Iris pigment epithelial cell (primary cell): ENCODE data around the gene PTPRD.
"Not testable (repeated sequence)": the region's sequence is repeated elsewhere in the genome, so short reads cannot be mapped to it uniquely, and the experiment has no call there.

ENCODE experiments used
- DNase-seq: peaks from one replicate; pipeline ENCODE4 v3.0.0-alpha.2; 2011; ENCODE audit warnings: low read depth

PTPRD gene

DNA sequence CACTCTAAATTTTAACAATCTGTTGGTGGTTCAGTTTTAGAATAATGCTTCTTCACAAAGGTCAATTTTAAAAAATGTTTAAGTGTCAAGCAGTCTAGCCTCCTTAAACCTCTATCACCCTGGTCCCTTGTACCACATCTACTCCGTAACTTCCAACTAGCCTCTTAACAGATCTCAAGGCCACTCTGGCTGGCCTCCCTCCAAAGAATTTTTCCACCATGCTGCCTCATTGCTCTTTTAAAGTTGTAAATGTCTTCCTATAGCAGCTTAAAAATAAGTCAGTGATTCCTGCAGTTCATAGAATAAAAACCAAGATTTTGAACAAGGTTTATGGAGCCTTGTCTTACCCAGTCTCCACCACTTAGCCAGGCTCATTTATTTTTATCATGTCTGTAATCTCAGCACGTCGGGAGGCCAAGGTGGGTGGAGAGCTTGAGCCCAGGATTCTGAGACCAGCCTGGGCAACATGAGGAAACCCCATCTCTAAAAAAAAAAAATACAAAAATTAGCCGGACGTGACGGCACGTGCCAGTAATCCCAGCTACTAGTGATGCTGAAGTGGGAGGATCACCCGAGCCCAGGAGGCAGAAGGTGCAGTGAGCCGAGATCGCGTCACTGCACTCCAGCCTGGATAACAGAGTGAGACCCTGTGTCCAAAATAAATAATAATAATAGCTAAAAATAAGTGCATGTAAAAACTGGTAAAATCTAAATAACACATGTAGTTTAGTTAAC is 1888.4 kb downstream of the PTPRD start:
- no peak for DNase-seq

DNA sequence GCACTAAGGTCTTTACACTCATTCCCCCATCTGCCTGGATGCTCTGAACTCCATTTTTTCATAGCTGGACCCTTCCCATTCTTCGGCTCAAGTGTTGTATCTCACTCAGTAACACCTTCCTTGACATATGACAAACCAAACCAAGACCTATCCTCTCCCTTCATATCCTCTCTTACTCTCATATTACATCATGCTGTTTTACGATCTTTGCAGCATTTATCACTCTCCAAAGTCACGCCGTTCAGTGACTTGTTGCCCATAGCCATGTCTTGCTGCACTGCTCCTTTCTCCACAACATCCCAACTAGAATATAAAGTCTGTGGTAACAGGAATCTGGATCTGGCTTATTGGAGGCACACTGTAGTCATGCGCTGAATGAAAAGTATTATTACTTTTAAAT is 1889.6 kb downstream of the PTPRD start:
- DNase-seq = no peak

DNA sequence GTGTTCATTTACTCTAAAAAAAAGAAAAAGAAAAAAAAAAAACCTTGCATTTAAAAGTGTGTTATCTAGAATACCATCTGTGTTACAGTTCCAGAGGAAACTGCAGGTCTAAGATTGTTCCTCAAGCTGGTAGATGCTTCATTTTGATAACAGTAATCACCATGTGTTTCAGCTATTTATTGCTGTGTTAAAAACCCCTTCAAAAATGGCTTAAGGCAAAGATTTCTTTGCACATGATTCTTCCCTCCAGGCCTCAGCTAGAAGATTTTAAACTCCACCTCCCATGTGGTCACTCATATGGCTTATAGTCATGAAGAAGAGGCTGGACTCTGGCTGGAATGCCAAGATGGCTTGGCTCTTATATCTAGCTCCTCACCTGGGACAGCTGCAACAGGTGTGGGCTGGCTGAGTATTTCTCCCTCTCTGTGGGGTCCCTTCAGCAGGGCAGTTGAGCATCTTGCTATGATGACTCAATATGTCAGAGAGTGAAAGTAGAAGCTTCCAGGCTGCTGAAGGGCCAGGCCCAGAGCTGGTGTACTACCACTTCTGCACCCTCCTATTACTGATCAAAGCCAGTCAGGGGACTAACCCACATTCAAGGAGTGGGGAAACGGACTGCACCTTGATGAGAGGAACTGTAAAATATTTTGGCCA is 1892.8 kb downstream of the PTPRD start:
- DNase-seq = no peak

DNA sequence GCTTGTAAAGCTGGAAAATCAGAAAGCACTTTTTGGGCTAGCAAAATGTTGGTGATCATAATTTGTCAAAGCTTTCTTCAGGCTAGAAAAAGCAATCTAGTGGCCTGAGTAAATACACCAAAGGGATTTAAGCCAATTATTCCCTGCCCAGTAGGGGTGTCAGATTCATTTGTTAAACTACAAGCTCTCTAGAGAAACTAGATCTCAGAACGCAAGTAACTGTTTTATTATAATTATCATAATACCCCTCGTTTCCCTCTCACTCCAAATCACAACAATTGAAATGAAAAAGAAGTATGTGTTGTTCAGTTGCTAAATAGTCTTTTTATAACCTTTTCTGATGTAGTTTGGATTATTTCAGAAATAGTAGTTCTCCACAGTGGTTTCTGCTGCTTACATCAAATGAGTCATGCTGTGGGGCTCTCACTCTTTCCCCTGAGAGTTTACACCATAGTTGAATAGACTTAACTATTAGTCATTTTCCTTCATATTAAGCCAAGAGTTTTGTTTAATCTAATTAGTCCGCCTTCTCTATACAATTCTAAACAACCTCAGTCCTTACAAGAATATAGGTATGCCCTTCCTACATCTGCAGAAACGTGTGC is 1894.6 kb downstream of the PTPRD start:
- DNase-seq = peak; percentile 30

DNA sequence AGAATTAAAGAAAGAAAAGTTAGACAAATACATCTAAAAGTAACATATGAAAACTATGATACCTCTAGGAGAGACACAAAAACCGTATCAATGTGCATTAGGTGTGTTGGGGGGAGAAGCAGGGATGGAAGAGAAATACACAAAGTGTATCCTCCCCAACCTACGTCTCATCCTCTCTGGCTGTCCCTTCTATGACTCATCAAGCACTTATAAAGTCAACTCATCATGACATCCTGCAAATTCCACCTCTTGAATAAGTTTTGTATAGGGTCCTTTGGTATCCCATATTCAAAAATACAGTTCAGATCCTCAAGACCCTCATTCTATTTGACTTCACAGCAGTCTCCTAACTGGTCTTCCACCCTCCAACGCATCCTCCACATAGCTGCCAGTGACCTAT is 1895.7 kb downstream of the PTPRD start:
- DNase-seq = no peak

DNA sequence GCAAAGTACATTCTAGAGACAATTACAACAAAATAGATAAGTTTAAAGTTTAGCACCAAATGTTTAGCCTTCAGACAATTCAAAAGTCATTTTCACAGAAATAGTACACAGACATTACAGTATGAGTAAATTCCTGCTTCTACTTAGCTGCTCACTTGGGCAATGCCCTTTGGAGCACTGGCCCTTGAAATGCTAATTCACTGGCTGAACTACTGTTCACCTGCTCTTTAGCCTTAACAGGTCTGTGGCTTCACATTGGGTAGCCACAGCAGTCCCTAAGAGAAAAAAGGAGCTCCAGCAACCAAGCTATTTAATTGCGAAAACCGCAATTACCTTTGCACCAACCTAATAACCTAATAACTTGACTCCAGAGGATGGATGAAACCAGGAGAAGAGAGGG is 1897.0 kb downstream of the PTPRD start:
- no peak for DNase-seq

DNA sequence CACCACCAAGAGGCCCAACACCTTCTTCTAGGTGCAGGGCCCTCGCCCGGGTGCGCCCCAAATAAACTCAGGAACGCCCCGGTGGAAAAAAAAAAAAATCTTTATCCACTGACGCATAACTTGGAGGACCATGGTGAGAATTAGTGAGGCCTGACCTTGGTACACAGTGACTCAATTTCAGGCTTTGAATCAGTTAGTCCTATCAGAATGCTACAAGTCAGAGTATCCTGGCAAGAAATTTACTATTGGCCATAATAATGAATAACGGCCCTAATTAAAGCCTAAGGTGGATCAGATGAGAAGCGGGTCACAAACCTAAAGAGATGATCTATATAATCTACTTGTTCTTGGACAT is 1899.0 kb downstream of the PTPRD start:
- no peak for DNase-seq

DNA sequence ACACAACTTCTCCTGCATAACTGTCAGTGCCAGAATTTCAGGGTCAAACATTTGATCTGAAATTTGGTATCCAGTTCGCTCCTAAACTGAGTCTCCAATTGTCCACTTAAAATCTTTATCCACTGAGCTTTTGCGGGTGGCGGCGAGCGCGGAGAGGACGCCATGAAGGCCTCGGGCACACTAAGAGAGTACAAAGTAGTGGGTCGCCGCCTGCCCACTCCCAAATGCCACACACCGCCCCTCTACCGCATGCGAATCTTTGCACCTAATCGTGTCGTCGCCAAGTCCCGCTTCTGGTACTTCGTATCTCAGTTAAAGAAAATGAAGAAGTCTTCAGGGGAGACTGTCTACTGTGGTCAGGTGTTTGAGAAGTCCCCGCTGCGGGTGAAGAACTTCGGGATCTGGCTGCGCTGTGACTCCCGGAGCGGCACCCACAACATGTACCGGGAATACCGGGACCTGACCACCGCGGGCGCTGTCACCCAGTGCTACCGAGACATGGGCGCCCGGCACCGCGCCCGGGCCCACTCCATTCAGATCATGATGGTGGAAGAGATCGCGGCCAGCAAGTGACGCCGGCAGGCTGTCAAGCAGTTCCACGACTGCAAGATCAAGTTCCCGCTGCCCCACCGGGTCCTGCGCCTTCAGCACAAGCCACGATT is 1899.5 kb downstream of the PTPRD start:
- no peak for DNase-seq

DNA sequence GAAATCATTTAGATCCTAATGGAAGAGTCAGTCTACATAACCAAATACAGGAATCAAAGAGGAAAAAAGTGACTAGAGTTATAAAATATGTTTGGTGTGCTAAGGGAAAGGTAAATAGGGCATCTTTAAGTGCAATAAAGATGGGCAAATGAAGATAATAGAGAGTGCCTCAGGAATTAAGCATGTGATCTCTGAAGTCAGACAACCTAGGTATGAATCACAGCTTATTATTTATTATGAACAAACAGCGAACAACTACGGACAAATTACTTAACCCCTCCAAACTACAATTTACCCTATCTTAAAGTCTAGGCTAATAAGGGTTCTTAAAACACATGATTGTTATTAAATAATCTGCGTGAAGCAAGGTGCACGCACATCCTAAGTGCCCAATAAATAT is 1903.1 kb downstream of the PTPRD start:
- no peak for DNase-seq

DNA sequence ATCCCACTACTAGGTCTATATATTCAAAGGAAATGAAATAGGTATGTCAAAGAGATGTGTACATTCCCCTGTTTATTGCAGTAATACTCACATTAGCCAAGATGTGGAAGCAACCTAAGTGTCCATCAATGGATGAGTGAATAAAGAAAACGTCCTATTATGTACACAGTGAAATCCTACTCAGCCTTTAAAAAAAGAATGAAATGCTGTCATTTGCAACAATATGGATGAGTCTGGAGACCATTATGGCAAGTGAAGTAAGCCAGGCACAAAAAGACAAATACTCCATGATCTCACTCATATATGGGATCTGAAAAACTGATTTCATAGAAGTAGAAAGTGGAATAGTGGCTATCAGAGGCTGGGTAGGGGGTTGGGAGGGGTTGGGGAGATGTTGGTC is 1904.1 kb downstream of the PTPRD start:
- DNase-seq = no peak

DNA sequence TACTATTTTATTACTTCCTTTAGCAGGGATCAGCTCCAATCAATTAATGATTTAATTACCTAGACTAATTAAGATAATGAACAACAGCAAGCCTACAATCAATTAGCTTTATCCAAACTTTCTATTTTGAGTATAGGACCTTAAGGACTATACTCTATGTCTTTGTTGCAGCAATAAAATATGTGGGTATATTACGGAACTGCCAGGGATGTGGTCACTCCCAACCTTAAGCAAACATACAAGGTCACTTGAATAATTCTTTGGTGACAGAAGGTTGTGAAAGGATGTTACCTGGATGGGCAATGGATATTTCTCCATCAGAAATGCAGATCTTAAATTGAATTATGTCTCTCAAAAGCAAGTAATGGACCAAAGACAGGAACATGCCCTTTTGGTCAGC is 1905.8 kb downstream of the PTPRD start:
- no peak for DNase-seq

DNA sequence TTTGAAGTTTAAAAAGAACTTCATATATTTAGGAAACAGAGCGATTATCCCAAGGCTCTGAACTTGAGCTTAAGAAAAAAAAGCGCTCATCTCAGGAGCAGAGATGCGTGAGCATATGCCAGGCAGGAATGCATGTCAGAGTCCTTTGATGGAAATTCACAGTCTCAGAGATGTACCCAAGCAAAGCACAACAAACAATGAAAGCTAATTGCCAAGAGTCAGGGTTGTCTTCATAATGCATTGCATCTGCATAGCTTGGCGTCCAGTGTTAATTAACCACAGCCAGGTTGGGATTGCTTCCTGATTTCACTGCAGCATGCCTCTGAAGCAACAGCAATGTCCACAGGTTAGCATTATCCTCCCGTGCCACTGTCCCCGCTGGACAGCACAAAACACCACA is 1906.3 kb downstream of the PTPRD start:
- no peak for DNase-seq

DNA sequence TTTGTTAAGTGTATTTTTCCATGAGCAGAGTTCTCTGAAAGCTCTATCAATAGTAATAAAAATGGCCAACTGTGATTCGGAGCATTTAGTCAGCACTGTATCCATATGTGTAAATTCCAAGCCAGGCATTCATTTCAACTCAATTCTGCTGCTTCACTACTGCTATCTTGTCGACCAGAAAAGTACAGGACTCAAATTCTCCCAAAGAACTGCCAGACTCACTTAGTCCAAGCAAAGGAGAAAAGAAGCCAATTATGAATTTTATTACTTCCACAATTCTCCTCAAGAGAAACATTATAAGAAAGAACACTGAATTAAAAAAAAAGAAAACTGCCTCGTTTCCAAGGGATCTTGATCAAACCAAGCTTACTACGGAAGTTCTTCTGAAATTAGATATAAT is 1906.9 kb downstream of the PTPRD start:
- DNase-seq = no peak

DNA sequence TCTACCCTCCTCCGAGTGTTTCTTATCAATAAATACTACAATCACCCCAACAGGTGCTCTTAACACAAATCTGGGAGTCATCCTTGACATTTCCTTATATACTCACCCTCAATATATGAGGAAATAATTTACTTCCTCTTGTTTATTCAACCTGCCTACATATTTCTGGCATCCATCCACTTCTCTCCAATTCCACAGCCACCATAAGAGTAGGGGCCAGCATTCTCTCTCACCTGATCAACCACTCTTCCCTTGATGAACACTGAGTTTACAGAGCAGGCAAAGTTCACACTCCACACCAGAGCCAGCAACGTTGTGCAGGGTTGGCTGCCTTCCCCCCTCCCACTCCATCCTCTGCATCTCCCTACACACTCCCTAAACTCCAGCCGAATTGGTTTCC is 1908.9 kb downstream of the PTPRD start:
- DNase-seq = no peak

DNA sequence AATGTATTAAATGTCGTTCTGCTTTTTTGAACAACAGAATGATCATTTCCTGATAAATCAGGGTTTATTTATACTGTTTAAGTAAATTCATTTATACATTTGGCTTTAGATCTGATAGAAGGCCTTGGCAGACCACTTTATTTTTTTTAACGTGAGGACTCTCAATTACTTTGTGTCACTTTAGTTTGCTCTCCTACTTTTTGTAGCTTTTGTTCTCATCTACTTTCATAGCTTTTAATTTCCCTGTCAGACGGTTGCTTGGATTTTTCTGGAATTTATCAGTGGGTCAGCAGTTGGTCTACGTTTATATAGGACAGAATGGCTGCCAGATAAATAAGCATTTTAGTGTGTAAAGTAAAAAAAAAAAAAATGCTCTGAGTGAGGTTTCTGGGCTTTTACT is 1910.9 kb downstream of the PTPRD start:
- no peak for DNase-seq

DNA sequence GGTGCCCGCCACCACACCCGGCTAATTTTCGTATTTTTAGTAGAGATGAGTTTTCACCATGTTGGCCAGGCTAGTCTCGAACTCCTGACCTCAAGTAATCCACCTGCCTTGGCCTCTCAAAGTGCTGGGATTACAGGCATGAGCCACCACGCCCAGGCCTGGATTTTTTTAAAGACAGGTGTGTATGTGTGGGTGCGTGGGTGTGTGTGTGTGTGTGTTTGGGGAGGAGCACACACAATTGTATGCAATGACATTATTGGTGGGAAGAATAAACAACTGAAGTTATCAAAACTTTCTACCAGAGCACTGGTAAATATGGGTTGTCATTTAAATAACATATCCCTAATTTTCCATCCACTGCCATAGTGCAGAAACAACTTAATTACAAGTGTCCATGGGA is 1915.2 kb downstream of the PTPRD start:
- not testable (repeated sequence) for DNase-seq

DNA sequence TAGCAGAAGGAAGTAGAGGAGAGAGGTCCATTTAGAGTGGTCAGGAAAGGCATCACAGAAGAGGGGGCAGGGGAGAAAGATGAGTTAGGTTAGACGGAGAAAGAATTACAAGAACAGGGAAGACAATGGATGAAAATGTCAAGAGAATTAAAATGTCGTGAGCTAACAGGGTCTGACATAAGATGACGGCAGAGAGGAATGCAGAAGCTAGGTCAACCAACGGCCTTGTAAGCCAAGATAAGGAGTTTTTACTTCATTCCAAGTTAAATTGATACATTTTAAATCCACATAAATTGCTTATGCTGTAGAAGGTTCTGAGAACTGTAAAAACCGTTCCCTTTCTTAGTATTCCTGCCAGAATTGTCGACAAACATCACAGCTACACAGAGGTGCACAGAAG is 1916.3 kb downstream of the PTPRD start:
- DNase-seq = no peak

DNA sequence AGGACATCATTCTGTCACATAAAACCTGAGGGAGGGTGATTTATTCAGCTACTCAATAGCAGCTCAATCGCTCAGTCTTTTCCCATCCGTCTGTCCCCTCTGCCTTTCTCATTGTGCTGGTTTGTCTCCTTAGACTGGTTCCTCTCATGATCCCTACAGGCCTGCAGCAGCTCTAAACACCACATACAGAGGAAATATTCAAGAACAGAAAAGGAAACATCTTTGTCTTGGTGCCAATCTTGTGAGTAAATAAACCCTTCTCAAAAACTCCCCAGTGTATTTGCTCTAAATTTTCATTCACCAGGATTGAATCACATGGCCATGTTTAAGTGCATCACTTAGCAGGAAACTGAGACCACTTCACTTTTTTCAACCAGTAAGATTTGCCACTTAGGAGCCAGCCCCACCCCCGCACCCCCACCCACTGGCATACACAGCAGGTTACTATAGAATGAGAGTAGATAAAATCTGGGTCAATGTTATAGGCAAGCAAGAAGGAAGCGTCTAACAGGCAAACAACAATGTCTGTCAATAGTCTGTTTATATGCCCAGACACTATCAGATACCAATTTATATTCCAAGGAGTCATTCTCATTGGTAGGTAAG is 1917.7 kb downstream of the PTPRD start:
- DNase-seq = no peak

DNA sequence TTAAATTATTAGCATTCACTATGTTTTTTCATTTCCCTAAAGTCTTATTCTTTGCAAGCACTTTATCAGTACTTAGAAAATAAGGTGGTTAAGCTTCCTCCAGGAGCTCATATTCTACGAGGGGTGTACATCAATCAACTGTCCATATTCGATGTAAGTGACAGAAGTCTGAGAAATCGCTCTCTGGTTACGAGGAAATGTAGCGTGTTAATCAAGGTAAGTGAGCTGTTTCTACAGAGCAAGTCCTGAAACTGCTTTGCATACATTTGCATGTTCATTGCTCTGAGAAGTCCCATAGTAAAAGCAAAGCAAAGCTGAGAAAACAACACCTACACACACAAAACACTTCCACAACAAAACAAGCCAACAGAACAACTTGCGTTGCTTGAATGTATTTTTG is 1919.3 kb downstream of the PTPRD start:
- no peak for DNase-seq

DNA sequence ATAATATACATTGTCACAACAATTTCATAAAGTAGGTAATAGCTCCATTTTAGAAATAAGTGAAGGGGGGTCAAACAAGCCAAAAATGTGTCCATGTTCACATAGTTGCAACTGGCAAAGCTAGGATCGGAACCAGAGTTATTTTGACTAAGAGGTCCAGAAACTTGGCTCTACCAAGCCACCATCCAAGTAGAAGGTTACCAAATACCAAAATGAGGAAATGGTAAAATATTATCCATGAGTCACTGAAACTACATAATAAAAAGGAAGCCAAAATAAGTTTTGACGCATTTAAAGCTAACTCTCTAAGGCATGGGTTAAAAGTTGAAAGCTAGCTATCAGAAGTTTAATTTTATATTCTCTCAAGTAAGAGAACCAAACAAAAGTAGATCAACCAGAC is 1926.3 kb downstream of the PTPRD start:
- no peak for DNase-seq

DNA sequence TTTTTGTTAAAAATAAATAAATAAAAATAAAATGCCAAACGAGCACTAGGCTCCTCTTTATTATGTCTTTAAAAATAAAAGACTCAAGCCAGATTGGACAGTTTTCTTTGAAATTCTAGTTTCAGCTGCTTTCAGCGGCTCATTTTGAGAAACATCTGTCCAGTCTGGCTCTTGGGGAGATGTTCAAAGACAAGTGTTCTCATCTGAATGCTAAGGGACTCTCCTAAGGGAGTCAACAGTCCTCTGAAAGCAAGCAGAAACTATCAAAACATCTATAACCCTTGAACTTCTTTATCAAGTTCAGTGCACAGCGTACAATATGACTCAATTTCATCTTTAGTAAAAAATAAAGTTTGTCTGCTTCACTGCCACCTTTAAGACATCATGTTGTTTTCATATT is 1927.0 kb downstream of the PTPRD start:
- DNase-seq = no peak

DNA sequence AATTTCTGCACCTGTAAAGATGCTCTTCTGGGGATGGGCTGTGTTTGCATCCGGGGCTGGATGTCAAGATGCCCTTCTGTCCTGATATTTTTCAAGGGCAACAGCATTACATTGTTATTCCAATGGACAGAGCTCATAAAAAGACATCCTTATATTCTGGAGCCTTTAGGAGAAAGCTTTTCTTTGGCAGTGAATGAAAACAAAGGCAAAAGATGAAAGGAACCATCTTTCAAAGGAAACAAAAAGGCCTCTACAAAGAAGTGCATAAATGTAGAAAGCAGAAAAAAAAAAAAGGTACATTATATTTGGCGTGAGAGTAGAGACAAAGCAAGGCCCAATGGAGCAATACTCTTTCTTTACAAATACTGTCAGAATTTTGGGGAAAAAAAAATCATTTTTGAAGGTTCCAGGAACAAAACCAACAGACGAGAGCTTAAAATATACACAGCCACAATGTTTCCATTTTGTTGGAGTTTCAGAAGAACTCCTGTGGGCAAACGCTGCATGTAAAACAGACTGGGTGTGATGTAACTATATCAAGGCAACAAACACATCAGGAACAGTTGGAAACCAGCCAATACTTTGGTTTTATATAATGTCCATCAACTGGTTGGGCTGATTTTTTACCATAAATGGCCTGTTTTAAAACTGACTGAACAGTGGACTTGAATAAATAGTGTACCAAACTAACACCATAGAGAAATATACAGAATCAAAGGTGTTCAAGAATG is 1927.7 kb downstream of the PTPRD start:
- DNase-seq = no peak
